Sigmoid colon (tissue), 7 donors: Measurements from ENCODE around the gene ABLIM3. TPM values are rescaled to one million over a fixed set of nuclear protein-coding genes. Genes with fewer than 3 reads are reported as not detected.

Experiments used
- DNase-seq: peaks from one replicate; pipeline ENCODE4 v3.0.0-alpha.2; 2019
- H3K27ac ChIP-seq, 4 donors: fragments of 200-600 bp; sonication (generic); one replicate each; pipeline ENCODE4 v1.5.1; 2016 to 2019; ENCODE audit warnings: mild to moderate bottlenecking in 1 of 4
- H3K27me3 ChIP-seq, 3 donors: fragments of 200-600 bp; sonication (generic); one replicate each; pipeline ENCODE4 v1.5.1; 2019; ENCODE audit warnings: mild to moderate bottlenecking in 1 of 3
- H3K36me3 ChIP-seq, 4 donors: fragments of 200-600 bp; sonication (generic); one replicate each; pipeline ENCODE4 v1.5.1; 2016 to 2019
- H3K4me1 ChIP-seq, 4 donors: fragments of 200-600 bp; sonication (generic); one replicate each; pipeline ENCODE4 v1.5.1; 2017 to 2019
- H3K4me3 ChIP-seq, 4 donors: fragments of 200-600 bp; sonication (generic); one replicate each; pipeline ENCODE4 v1.5.1; 2017 to 2019; ENCODE audit warnings: mild to moderate bottlenecking in 2 of 4, moderate library complexity in 1 of 4
- H3K9me3 ChIP-seq, 4 donors: fragments of 200-600 bp in 3 of 4; sonication (generic) in 3 of 4; one replicate each; pipeline versions ENCODE4 v1.5.1 to v1.6.1; 2013 to 2019
- EP300 ChIP-seq, 4 donors: sonication (generic); formaldehyde crosslinking; IDR thresholded peaks; one replicate each; pipeline ENCODE4 v1.6.1; 2017; ENCODE audit warnings: antibody characterized with exemption in 4 of 4
- POLR2A ChIP-seq, 2 donors: fragments of 450-650 bp; IDR thresholded peaks; one replicate each; pipeline ENCODE4 v1.6.1; 2016; ENCODE audit warnings: antibody characterized with exemption in 2 of 2, mild to moderate bottlenecking in 2 of 2, moderate library complexity in 2 of 2
- POLR2AphosphoS5 ChIP-seq, 4 donors: sonication (generic); formaldehyde crosslinking; IDR thresholded peaks; one replicate each; pipeline ENCODE4 v1.6.1; 2017; ENCODE audit warnings: antibody characterized with exemption in 4 of 4
- WGBS, 2 donors: extraction: QIAGEN DNeasy Blood & Tissue Kit; methylation state at CpG; one replicate each; pipeline ENCODE4 v1.1.7; 2013; 5-methylcytosine and 5-hydroxymethylcytosine counted together
- intact Hi-C: fragments of 100-400 bp; cut with DNase I; formaldehyde crosslinking; loops from one replicate; pipeline ENCODE4 v1.15.1; 2023
- polyA plus RNA-seq, 3 donors: library from polyadenylated mRNA; stranded (reverse); fragments of 200-250 nt; gene quantifications; one replicate each; pipeline ENCODE4 v1.2.3, GENCODE V29; 2013
- total RNA-seq, 4 donors: library from RNA; depleted of rRNA; stranded (reverse); fragments of >200 nt; gene quantifications; one replicate each; pipeline ENCODE4 v1.1.0, GENCODE V29; 2016
- TF ChIP-seq, protein P1 (sequence below), 4 experiments: fragments of 450-650 bp in 3 of 4; fragments of 200-600 bp in 1 of 4; IDR thresholded peaks; one replicate each; pipeline ENCODE4 v1.5.1; 2016 to 2019; ENCODE audit warnings: antibody characterized with exemption in 4 of 4, mild to moderate bottlenecking in 3 of 4, moderate library complexity in 2 of 4
- donor health status: healthy with polysubstance abuse.
- donor health status: Bipolar disorder and iron deficiency.
- donor health status: healthy.

Gene ABLIM3
- total and polyA plus RNA-seq, 7 donors = 5.8 to 19.9 (median 11.4) TPM

DNA sequence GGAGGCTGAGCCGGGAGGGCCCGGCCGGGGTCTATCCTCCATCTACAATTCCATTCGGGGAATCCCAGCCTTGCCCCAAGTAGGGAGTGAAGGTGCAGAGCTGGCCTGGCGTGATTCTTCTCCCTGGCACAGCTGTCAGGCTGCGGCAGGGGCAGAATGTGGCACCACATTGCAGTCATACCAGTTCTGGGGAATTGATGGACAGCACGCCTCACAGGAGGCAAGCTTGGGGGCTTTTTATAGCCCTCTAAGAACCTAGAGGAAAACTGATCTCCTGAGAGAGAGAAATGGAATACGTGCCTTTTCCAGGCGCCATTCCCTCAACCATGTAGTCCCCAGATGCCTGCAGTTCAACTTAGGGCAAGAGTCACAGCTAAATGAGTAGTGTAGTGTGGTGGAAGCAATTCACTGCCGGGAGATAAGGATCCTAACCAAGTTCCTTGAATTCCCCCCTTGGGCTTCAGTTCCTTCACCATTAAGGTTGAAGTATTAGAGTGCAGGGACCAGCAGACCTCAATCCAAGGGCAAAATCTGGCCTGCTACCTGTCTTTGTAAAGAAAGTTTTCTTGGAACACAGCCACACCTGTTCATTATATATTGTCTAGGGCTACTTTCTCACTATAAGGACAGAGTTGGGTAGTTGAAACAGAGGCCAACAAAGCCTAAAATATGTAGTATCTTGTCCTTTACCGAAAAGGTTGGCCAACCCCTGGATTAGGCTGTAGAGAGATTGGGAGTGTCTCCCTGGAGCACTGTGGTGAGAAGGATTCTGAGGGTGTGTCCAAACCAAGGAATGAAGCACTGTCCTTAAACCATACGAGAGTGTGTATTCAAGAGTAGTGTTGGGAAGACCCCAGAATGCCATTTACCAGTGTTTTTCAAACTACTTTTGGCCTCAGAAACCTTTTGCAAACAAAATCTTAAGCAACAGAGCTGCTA lies 141.0 kb downstream of the ABLIM3 start:
- 88 to 91% methylated on average over 12 of the region's 12 CpGs for WGBS, 2 donors
- Histone ChIP-seq H3K9me3 (no peaks in the 10 kb centered on the region), H3K27me3 (no peaks in the 10 kb centered on the region), H3K36me3 (no peaks in the 10 kb centered on the region), H3K4me1 (peaks cover 0 to 3% (median 0%) of the 10 kb centered on the region in 4 donors), H3K4me3 (no peak overlapping the region), H3K27ac (no peak overlapping the region)
- no peak for TF ChIP-seq POLR2A (IDR thresholded peaks at IDR 0.05)
- no peak for TF ChIP-seq POLR2AphosphoS5 (IDR thresholded peaks at IDR 0.05)
- no peak for TF ChIP-seq EP300 (IDR thresholded peaks at IDR 0.05)
- TF ChIP-seq, protein P1, sequence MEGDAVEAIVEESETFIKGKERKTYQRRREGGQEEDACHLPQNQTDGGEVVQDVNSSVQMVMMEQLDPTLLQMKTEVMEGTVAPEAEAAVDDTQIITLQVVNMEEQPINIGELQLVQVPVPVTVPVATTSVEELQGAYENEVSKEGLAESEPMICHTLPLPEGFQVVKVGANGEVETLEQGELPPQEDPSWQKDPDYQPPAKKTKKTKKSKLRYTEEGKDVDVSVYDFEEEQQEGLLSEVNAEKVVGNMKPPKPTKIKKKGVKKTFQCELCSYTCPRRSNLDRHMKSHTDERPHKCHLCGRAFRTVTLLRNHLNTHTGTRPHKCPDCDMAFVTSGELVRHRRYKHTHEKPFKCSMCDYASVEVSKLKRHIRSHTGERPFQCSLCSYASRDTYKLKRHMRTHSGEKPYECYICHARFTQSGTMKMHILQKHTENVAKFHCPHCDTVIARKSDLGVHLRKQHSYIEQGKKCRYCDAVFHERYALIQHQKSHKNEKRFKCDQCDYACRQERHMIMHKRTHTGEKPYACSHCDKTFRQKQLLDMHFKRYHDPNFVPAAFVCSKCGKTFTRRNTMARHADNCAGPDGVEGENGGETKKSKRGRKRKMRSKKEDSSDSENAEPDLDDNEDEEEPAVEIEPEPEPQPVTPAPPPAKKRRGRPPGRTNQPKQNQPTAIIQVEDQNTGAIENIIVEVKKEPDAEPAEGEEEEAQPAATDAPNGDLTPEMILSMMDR (IDR thresholded peaks at IDR 0.05) = no peak
- DNase-seq = no peak
- intact Hi-C loops = no loop called here

DNA sequence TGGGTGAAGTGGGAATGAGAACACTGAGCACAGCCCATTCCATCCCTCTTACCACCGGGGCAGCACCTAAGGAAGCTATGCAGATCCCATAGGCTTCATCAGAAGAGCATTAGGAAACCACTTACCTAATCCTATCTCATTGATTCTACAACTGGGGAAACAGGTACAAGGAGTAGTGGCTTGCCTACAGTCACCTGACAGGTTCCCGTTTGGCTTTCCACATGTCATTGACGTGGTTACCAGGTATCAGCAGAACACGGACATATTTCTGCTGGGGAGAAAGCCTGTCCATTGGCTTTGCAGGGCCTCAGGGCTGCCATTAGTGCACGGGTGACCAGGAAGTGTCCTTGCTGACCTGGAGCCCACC lies 141.7 kb downstream of the ABLIM3 start:
- intact Hi-C loops = no loop called here
- WGBS, 2 donors = 85 to 91% methylated on average over 5 of the region's 5 CpGs
- TF ChIP-seq EP300 (IDR thresholded peaks at IDR 0.05) (no peak), POLR2A (IDR thresholded peaks at IDR 0.05) (no peak), POLR2AphosphoS5 (IDR thresholded peaks at IDR 0.05) (no peak)
- TF ChIP-seq, protein P1 (IDR thresholded peaks at IDR 0.05) = no peak

DNA sequence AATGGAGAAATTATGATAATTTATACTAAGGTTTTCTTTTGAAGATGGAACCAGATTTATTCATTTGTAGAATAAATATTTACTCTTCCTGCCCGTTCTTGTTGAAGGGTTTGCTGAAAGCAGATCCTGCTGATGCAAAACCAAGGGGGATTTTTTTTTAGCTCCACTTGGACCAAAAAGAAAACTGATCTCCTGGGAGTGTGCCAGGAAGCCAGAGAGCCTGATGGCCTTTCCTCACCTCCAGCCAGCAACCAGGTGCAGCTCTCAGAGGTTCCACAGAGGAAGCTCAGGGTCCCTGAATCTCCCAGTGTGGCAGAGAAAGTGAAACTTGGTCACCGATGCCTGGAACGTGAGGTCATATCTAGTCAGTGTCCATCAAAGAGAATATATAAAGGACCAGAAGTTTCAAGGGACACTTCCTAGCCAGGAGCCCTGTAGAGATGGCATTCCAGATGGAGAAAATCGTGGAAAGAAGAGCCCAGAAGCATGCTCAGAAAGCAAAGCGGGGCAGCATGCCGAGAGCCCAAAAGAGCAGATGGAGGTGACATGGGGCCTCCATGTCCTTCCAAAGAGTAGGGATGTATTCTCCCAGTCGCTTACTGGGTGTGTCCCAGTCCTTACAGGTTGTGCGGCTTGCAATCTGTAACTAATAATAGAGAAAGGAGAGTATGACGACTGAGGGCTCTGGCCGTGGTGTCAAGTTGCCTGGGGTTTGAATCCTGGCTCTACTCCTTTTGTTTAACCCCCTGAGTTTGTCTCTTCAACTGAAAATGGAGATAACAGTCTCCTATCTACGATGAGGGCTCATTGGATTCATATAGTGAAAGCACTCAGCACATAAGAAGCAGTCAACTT lies 142.6 kb downstream of the ABLIM3 start:
- H3K4me3 ChIP-seq = no peak overlapping the region
- 69 to 76% methylated on average over 11 of the region's 11 CpGs for WGBS, 2 donors
- intact Hi-C loops = no loop called here
- no peak for DNase-seq
- peak overlapping the region in 1 of 4 donors; percentile 43 for H3K27ac ChIP-seq
- H3K27me3 ChIP-seq = no peaks in the 10 kb centered on the region
- no peaks in the 10 kb centered on the region for H3K9me3 ChIP-seq
- H3K36me3 ChIP-seq = no peaks in the 10 kb centered on the region
- H3K4me1 ChIP-seq = peaks cover 0 to 4% (median 1%) of the 10 kb centered on the region in 4 donors
- TF ChIP-seq POLR2A (IDR thresholded peaks at IDR 0.05) (no peak), POLR2AphosphoS5 (IDR thresholded peaks at IDR 0.05) (no peak), EP300 (IDR thresholded peaks at IDR 0.05) (no peak)
- TF ChIP-seq, protein P1 (IDR thresholded peaks at IDR 0.05) = no peak

More for the DNA sequence above, 141.7 kb downstream of the ABLIM3 start:
- no peaks in the 10 kb centered on the region for H3K36me3 ChIP-seq
- H3K27me3 ChIP-seq = no peaks in the 10 kb centered on the region
- no peaks in the 10 kb centered on the region for H3K9me3 ChIP-seq
- no peak overlapping the region for H3K27ac ChIP-seq
- DNase-seq = no peak
- peaks cover 0 to 3% (median 0%) of the 10 kb centered on the region in 4 donors for H3K4me1 ChIP-seq
- no peak overlapping the region for H3K4me3 ChIP-seq

DNA sequence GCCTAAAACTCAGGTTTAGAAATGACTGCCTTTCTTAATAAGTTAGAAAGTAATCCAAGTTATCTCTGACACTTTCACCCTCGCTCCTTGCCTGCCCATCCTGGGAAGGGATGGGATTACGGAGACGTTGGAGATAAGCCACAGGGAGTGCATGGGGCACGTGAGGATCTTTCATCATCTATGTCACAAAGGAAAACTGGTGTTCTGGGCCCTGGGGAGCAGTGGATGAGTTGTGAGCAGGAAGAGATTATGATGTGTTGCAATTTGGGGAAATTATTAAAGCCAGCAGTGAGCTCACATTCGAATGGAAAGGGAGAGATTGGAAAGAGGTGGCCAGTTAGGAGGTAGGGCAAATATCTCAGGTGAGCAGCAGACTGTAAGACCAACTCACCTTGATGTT lies 143.2 kb downstream of the ABLIM3 start:
- TF ChIP-seq EP300 (IDR thresholded peaks at IDR 0.05) = no peak
- peak in 1 of 4 donors; percentile 46 for TF ChIP-seq POLR2AphosphoS5 (IDR thresholded peaks at IDR 0.05)
- no peak for TF ChIP-seq POLR2A (IDR thresholded peaks at IDR 0.05)
- TF ChIP-seq, protein P1 (IDR thresholded peaks at IDR 0.05) = no peak
- intact Hi-C loops = no loop called here
- DNase-seq = peak; percentile 74
- Histone ChIP-seq H3K27me3 (no peaks in the 10 kb centered on the region), H3K9me3 (no peaks in the 10 kb centered on the region), H3K4me3 (no peak overlapping the region), H3K4me1 (peaks cover 0 to 10% (median 5%) of the 10 kb centered on the region in 4 donors), H3K27ac (peak overlapping the region in 1 of 4 donors; percentile 44), H3K36me3 (no peaks in the 10 kb centered on the region)
- 66% methylated on average over 5 of the region's 5 CpGs for WGBS, 2 donors
